ENCODE results near the gene RAF1.
A peak's percentile ranks its signal among the peaks of the same experiment; 100 is the strongest.
"Not testable (repeated sequence)": the region's sequence is repeated elsewhere in the genome, so short reads cannot be mapped to it uniquely, and the experiment has no call there.

RAF1 gene

DNA sequence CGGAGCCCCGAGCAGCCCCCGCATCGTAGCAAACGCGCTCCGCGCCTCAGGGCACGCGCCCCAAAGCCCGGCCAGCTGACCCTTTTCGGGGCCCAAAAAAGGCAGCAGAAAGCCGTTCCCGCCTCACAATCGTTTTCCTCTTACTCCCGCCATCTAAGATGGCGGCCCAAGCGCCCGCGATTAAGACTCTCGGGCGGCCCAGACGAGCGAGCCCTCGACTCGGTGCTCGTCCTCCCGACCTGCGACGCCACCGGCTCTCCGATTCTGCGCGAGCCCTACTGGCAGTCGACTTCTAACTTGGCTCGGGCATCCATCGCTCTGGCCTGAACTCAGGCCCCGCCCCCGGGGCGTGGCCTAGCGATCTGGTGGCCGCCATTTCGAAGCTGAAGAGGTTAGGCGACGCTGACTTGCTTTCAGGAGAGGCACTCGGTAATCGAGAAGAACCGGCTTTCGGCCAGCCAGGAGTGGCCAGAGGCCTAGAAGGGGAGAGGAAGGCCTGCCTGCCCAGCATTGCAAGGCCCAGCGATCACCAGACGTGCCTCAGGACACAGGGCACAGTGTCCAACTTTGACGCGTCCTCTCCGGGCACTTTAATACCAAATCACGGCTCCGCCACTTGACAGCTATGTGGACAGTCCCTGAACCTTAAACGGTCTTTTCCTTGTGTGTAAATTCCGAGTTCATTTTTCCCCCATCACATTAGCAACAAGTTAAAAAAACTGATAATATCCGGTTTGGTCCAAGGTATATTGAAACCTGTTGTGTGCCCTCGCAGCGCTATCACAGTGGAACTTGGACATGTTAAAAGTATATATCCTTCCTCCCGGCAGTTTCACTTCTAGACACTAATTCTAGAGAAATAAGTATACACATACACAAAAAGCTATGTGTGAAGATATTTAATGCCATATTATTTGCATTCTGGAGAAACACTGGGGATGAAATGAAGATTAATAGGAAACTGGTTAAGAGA lies at the start of gene RAF1:
Gene RAF1 (minus strand): TSS at position 182 of the 973 bp plus-strand sequence. CDS start 45,396 bp downstream, outside the sequence.
- DNase-seq: peak; percentile 98

DNA sequence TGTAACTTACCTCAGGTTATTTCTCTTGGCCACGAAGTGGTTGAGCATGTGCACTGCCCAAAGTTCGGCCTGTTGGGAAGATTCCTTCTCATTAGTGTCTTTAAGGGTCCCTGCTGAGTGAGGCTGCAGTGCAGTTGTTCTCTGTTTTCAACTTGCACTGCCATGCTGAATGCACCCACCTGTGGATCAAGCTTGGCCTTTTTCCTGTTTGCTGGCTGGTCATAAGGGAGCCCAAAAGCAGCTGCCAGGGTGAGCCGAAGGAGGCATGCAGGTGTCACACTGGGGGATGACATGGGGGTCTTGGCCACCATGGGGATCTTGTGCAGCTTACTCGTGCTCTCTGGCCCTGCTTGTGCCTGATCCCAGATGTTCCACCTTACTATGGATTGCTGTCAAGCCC lies 46.1 kb upstream of the RAF1 start:
- DNase-seq: no peak

DNA sequence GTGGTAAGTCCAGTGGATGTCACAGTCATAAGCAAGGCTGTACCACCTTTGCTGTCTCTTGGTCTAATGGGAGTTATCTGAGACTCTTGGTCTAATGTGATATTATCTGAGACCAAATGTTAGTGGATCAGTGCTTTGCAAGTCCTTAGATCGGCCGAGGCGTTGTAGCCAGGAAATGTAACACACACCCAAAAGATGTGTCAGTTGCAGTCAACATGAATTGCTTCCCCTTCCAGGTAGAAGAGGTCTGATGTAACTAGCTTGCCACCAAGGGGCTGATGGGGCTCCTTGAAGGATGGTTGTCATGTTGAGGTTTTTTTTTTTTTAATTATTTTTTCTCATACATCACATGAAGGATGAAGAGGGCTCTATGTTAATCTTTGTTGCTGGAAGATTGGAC lies 45.4 kb upstream of the RAF1 start:
- no peak for DNase-seq

DNA sequence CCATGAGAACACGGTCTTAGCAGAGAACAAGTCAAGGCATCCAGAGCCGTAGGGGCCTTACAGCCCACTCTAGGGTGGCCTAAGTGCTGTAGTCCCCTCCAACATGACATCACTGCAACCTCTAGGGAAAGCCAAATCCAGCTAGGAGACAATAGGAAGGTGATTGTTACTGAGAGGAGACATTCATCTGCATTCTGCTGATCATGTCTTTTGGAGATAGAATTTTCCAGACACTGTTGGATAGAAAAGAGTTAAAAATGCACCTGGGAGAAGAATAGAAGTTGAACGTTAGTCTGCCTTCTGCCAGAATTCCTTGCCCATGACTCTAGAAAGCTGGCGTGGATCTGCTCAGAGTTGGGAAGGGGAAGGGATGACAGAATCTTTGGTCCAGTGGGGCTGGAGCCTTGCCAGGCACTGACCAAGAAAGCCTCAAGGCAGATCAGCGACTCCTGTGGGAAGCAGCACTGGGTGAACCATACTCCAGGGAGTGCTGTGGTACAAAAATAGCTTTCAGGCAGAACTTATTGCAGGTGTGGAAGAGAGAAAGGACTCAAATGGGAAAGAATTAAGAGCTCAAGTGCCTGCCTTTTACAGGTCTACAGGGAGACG lies 44.8 kb upstream of the RAF1 start:
- DNase-seq: no peak

DNA sequence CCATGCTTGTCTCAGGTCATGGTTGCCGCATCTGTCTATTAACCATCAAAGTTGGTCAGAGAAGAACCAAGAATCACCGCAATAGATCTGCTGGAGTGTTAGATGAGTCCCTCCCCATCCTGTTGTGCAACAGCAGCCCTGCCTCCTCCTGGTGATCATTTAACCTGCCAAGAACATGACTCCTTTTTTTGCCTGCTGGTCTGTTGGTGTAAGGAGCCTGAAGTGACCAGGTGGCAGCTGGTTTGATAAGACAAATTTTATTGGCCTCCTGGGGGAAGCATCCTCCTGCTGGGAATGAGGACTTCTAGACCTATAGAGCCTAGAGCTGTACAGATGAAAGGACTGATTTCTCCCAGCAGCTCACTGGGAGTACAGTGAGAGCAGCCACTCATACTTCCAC lies 43.5 kb upstream of the RAF1 start:
- DNase-seq: no peak

DNA sequence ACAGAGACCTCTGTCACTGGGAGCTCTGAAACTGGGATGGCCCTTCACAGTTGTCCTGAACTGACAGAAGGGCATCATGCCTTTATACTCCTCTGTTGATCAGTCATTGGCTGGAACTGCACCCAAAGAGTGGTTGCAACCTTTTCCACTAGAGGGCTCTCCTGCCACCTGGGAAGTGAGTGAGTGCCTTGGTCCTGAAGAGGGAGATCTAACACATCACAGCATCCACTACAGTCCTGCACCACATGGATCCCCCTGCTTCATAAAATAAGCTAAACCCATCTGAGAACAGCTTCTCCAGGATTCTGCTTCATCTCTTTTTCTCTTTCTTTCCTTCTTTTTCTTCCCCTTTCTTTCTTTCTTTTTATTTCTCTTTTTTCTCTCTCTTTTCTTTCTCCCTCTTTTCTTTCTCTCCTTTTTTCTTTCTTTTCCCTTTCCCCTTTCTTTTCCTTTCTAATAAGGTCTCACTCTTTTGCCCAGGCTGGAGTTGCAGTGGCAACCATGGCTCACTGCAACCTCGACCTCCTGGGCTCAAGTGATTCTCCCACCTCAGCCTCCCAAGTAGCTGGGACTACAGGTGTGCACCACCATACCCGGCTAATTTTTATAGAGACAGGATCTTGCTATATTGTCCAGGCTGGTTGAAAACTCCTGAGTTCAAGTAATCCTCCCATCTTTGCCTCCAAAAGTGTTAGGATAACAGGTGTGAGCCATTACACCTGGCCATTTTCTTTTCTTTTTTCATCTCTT lies 42.8 kb upstream of the RAF1 start:
- DNase-seq: peak; percentile 50

DNA sequence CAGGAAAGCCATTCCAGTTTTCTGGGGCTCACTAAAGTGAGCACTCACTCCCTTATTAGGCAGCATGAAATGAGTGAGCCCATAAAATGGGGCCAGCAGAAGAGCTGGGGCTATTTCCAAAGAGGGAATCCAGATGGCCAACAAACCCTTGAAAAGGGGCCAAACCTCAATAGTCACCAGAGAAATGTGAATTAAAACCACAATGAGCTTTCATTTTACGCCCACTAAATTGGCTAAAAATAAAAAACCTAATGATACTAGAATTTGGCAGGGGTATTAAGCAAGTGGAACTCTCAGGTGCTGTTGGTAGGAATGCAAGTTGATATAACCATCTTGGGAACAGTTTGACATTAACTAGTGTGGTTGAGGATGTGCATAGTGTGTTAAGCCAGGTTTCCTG lies 42.1 kb upstream of the RAF1 start:
- DNase-seq: no peak

DNA sequence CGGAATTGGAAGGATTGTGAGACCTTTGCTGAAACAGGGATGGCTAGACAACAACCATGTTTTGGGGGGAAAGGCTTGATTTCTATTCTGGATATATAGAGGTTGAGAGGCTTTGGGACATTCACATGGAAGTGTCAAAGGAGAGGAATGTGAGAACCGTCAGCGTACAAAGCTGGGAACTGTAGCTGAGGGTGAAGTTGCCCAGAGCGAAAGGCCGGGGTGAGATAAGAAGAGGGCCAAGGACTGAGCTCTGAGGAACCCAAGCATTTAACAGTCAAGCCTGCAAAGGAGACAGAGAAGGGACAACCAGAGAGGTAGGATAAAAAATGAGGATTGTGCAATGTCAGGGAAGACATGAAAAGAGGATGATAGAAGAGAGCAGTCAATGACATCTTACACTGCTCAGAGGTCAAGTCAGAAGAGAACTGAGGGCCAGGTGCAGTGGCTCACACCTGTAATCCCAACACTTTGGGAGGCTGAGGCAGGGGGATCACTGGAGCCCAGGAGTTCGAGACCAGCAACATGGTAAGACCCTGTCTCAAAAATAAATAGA lies 41.5 kb upstream of the RAF1 start:
- no peak for DNase-seq

DNA sequence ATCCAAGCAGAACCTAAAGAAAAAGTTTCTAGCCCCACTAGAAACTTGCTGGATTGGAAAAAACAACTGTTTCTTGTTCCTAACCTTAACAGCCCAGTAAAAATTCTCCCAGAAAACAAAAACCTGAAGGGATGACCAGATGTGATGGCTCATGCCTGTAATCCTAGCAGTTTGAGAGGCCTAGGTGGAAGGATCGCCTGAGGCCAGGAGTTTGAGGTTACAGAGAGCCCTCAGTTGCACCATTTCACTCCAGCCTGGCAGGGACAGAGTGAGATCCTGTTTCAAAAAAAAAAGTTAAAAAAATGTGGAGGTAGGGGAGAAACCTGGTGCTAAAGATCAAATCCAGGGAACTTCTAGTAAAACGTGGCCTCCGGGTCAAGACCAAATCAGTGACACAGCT lies 38.6 kb upstream of the RAF1 start:
- DNase-seq: no peak

DNA sequence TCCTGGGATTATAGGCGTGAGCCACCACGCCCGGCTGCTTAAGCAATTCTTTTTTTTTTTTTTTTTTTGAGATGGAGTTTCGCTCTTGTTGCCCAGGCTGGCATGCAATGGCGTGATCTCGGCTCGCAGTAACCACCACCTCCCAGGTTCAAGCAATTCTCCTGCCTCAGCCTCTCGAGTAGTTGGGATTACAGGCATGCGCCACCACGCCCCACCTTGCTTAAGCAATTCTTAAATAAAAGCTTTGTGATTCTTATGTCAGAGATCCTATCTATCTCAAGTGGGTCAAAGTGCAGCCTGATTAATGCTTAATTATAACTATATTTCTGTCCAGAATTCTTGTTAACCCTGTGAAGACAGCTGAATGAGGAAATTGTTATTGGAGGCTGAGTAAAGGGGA lies 37.7 kb upstream of the RAF1 start:
- not testable (repeated sequence) for DNase-seq

DNA sequence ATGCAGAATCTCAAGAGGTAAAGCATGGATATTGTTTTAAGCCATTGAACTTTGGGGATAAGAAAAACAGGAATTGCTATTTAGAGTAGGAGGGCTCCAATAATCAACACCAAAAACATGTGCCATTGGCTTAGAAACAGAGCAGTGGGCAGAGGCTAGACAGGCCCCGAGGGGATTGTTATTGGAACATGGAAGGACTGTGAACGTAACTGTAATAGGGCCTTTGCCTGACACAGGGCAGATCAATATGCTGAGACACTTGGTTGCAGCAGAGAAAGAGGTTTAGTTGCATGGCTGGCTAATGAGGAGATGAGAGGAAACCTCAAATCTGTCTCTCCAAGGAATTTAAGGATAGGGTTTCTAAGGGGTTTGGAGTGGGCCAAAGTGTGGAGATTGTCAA lies 36.9 kb upstream of the RAF1 start:
- DNase-seq: no peak

DNA sequence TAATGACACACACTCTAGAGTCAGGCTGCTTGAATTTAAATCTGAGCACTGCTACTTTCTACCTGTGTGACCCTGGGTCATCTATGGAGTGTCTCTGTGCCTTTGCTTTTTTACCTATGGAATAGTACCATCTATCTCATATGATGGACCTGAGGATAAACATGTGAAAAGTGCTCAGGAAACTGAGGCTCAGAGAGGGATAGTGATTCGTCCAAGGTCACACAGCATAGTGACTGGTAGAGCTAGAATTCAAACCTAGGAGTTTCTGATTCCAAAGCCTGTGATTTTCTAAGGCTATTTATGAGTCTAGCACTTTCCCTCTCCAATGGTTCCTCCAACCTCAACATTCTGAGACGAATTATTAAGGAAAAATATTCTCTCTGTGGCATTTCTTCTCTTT lies 32.0 kb upstream of the RAF1 start:
- DNase-seq: no peak

DNA sequence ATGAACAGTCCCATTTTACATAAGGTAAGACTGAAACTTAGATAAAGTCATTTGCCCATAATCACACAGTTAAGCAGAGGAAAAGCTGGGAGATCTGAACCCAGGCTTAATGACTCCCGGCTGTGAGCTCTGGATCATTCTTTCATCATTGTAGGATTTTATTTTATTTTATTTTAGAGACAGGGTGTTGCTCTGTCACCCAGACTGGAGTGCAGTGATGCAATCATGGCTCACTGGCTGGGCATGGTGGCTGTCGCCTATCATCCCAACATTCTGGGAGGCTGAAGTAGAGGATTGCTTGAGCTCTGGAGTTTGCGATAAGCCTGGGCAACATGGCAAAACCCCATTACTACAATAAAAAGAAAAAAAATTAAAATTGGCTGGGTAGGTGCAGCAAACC lies 31.2 kb upstream of the RAF1 start:
- no peak for DNase-seq

DNA sequence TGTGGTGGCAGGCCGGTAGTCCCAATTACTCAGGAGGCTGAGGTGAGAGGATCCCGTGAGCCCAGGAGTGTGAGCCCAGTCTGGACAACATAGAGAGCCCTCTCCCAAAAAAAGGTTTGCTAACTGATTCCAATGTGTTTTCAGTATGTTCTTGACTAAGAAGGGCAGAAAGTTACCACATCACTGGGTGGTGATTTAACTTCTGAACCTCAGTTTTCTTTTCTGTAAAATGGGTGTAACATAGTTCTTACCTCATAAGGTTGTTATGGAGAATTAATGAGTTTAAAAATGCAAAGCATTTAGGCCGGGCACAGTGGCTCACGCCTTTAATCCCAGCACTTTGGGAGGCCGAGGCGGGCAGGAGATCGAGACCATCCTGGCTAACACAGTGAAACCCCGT lies 28.5 kb upstream of the RAF1 start:
- no peak for DNase-seq

DNA sequence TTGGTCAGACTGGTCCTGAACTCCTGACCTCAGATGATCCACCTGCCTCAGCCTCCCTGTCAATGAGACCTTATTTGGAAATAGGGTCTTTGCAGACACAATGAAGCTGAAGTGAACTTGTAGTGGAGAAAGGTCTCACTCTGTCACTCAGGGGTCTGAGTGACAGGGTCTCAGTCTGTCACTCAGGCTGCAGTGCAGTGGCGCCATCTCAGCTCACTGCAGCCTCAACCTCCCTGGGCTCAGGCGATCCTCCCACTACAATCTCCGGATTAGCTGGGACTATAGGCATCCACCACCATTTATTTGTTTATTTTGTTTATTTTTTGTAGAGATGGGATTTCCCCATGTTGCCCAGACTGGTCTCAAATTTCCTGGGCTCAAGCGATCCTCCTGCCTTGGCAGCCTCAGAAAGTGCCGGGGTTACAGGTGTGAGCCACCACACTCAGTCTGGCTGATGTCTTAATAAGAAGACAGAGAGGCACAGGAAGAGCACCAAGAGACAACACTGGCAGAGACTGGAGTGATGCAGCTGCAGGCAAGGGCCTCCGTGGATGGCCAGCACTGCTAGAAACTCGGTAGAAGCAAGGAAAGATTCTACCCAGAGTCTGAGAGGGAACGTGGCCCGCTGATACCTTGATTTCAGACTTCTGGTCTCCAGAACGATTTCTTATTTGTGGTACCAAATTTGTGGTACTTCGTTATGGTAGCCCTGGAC lies 26.2 kb upstream of the RAF1 start:
- no peak for DNase-seq

DNA sequence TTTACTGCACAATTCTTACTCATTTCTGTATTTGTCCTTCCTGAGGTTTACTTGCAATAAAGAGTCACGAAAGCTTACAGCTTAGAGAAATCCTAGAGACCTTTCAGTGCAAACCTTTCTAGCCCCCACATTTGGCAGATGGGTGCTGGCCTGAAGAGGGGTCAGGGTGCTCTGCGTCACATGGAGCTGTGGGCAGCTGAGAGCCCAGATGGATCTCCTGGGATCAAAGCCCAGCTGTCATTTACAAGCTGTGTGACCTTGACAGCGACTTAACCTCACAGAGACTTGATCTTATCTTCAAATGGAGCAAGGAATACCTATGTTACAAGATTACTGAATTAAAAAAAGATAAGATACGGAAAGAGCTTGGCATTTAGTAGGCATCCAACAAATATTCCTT lies 24.0 kb upstream of the RAF1 start:
- no peak for DNase-seq

DNA sequence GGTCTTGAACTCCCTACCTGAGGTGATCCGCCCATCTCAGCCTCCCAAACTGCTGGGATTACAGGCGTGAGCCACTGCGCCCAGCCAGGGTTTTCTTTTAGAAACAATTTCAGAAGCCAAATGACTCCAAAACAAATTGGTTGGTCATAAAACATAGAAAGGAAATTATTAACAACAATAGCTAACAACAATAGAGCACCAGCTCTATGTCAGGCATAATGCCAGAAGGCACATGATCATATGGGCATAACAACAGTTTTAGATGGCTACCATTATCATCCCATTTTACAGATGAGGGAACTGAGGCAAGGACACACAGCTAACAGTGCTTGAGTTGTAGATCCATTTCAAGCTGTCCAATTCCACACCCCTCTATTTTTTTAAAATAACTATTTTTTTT lies 22.2 kb upstream of the RAF1 start:
- no peak for DNase-seq

DNA sequence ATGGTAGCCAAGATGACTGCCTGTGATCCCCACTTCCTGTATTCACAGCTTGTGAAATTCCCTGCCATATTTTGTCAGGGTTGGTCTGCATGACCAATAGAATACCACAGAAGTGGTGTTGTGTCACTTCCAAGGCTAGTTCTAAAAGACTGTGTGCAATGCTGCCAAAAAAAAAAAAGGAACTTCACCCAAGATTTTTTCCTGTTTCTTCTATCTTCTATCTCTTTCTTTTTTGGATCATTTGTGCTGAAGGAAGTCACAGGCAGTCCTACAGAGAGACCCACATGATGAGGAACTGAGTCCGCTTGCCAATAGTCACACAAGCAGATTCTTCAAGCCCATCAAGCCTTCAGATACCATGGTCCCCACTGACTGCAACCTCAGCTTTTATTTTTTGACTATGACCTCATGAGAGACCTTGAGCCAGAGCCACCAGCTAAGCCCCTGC lies 18.1 kb upstream of the RAF1 start:
- no peak for DNase-seq

DNA sequence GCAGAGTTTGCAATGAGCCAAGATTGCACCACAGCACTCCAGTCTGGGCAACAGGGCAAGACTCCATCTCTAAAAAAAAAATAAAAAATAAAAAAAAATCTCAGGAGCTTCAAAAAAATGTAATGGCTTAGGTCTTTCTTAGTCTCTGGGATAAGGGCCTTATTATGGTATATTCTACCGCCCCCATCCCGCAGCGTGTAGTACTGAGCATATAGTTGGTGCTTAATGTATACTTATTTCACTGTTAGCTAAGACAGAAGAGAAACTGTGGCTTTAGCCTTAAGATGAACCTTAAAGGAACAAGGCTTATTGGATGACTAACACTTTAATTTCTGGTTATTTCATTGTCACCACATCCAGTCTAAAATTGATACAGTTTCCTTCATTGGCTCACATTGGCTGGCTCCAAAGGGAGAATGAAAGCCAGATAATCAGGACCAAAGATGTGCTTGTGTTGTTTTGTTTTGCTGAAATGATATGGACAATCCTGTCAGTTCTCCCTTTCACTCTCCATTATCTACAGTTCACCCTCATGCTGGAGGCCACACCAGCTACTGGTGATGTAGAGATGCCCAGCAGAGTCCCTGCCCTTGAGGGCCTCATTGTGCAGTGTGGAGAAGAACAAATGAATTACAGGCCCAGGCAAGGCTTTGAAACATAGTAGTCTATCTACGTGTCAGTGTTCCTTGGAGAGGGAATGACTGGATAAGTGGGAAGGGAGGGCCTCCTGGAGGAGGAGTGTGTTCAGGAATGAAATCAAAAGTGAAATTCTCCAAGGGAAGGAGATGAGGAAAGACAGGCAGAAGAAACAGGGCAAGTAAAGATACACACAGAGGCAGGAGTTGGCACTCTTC lies 17.4 kb upstream of the RAF1 start:
- DNase-seq: no peak

DNA sequence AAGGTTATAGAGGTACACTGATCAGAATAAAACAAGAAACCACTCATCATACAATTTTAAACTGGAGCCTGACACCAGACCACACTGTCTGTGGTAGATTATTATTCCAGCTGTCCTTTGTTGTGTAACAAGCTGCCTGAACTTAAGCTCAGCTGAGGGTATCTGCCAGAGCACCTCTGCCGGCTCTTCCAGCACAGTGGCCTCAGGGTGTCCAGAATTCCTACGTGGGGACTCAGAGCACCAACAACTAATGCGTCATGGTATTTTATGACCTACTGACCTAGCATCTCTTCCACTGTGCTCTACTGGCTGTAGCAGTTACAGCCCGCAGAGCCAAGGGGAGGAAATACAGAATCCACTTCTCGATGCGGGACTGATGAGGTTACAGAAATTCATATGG lies 15.6 kb upstream of the RAF1 start:
- DNase-seq: no peak

DNA sequence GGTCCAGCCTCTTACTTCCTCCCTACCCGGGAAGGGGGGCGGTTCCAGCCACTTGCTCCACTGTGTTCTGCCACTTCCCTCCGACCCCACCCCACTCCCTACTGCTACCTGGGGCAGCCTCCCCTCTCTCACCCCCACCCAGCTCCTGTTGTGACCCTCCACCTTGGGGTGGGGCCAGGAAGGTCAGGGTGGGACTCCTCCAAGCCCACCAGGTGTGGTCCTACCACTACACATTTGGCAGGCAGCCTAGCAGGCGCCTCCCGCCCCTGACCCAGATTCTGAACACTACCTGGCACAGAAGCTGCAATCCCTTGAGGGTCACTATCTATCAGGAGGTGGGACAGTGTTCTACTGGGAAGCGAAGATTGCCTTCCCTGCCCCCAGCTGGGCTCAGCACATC lies 13.7 kb upstream of the RAF1 start:
- no peak for DNase-seq

All from activated naive CD4-positive, alpha-beta T cell treated with anti-CD3 and anti-CD28 coated beads, Interleukin-2, amount 50 U/mL, for 16 hours (primary cell).